ENCODE measurements around the gene NR4A2. TPM values are rescaled to one million over a fixed set of nuclear protein-coding genes. Genes with fewer than 3 reads are reported as not detected.
A peak's percentile ranks its signal among the peaks of the same experiment; 100 is the strongest.

Gene NR4A2
- total RNA-seq, 2 experiments from 2014 or later: 1.2 to 1.7 TPM

DNA sequence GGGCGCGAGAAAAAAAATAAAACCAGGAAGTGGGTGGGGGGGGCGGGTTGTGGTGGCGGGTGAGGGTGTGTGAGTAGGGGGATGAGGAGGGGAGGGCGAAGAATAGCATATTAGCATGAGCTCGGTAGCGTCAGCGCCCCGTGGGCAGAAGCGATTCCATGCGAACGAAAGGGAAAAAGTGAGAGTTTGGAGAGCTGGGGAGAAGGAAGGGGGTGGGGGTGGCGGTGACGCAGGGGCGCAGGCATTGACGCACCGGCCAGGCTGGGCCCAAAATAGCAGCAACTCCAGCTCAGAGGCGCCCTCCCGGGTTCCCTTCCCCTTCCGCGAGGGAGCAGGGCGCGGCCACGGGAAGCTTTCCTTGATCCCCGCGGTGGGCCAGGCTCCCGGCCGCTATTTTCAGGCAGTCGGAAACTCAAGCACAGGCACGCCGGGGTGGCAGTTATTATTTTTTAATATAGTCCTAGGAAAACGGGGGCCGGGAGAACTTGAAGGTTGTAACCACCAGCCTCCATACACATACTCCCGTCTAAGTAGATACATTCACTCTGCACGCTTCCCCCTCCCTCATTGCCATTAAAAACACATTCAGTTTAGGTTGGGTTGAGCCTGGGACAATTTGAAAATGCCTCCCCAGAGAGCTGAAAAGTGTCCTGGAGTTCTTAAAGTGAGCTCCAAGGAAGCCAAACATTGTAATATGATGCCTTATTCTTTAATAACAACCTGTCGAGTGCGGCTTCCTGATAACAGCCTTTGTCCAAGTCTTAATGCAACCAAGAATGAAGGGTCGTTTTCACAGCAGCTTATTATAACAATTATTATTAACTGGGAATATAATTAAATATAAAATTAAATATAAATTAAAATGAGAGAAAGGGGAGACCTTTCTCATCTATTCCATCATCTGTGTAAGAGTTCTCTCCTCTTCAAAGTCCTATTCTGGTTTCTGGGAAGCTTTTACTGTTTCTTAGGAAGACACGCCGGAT lies 2.3 kb upstream of the NR4A2 start:
- peak; percentile 70 for DNase-seq
- peaks cover 22% of the 10 kb centered on the region for H3K27me3 Mint-ChIP-seq
- H3K4me1 Mint-ChIP-seq: peaks cover 54% of the 10 kb centered on the region
- H3K36me3 Mint-ChIP-seq (ENCODE audit: low read depth): peaks cover 3% of the 10 kb centered on the region
- H3K9me3 Mint-ChIP-seq: no peaks in the 10 kb centered on the region
- ChIA-PET CTCF (interaction anchor here (0.6 to 2.4 kb wide), 20 partner anchors 7 to 849 kb away, joined by 3 to 12 read pairs (median 4); partner anchors contain the start of gene GPD2), POLR2A (interaction anchor here (0.6 to 1.3 kb wide), 4 partner anchors 8 to 205 kb away, joined by 3 to 6 read pairs (median 4); no protein-coding TSS in a partner anchor)
- H3K4me3 Mint-ChIP-seq: peak overlapping the region; percentile 88
- H3K27ac Mint-ChIP-seq: peak overlapping the region; percentile 91

DNA sequence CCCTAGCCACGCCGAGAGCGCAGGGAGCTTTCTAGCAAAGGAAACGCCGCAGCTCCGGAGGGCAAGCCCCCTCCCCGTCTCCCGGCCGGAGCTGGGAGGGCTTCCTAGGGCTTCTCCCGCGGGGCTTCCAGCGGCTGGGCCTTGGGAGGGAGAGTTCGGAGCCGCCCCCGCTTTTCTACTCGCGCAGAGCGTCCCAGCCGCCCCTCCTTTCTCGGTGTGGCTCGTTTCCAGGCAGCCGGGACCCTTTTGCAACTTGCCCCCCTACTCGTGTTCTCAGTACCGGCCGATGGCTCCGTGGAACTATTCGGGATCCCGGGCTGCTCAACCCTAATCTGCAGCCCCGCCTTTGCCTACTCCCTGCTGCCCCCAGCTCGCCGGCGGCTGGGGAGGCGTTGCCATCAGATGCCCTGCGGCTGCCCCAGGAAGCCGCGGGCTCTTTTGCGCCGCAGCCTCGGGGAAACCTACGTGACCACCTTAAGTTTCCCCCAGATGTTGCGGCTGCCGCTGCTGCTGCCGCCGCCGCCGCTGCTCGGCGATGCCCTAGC lies 1.5 kb upstream of the NR4A2 start:
- no peaks in the 10 kb centered on the region for H3K9me3 Mint-ChIP-seq
- POLR2A ChIA-PET: interaction anchor here (0.6 to 1.3 kb wide), 4 partner anchors 8 to 998 kb away, joined by 3 to 6 read pairs (median 3); no protein-coding TSS in a partner anchor
- H3K4me1 Mint-ChIP-seq: peaks cover 51% of the 10 kb centered on the region
- H3K36me3 Mint-ChIP-seq (ENCODE audit: low read depth): peaks cover 4% of the 10 kb centered on the region
- DNase-seq: peak; percentile 55
- H3K27ac Mint-ChIP-seq: peak overlapping the region; percentile 91
- peak overlapping the region; percentile 88 for H3K4me3 Mint-ChIP-seq
- CTCF ChIA-PET: interaction anchor here (0.7 to 2.4 kb wide), 12 partner anchors 9 to 253 kb away, joined by 3 to 12 read pairs (median 6); partner anchors contain the start of gene GPD2
- H3K27me3 Mint-ChIP-seq: peaks cover 26% of the 10 kb centered on the region

GRCh38 chr2:156333274-156333950 lies 891 bp upstream of the NR4A2 start:
- Mint-ChIP-seq H3K4me3 (peak overlapping the region; percentile 88), H3K27me3 (peaks cover 31% of the 10 kb centered on the region), H3K4me1 (peaks cover 45% of the 10 kb centered on the region), H3K9me3 (no peaks in the 10 kb centered on the region), H3K27ac (peak overlapping the region; percentile 91), H3K36me3 (ENCODE audit: low read depth) (peaks cover 4% of the 10 kb centered on the region)
- CTCF ChIA-PET: interaction anchor here (0.7 to 2.4 kb wide), 6 partner anchors 8 to 253 kb away, joined by 3 to 12 read pairs (median 6); no protein-coding TSS in a partner anchor
- DNase-seq: no peak
- POLR2A ChIA-PET: interaction anchor here (0.6 kb wide), 1 partner anchor 999 kb away, joined by 3 read pairs; no protein-coding TSS in a partner anchor

DNA sequence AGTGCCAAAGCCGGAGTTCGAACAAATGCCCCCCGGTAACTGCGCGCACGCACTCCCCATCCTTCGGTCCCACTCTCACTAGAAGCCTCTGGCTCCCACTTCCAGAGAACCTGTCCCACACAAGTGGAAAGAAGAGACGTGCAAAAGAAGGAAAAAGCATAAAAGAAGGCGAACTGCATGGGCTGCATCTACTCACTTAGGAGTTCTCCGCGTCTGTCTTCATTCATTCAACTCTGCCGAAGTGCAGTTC lies 312 bp downstream of the NR4A2 start:
- peaks cover 43% of the 10 kb centered on the region for H3K4me1 Mint-ChIP-seq
- H3K27me3 Mint-ChIP-seq: peaks cover 36% of the 10 kb centered on the region
- peaks cover 4% of the 10 kb centered on the region for H3K36me3 Mint-ChIP-seq (ENCODE audit: low read depth)
- POLR2A ChIA-PET: no interaction called here
- H3K9me3 Mint-ChIP-seq: no peaks in the 10 kb centered on the region
- DNase-seq: no peak
- CTCF ChIA-PET: interaction anchor here (1.3 kb wide), 1 partner anchor 8 kb away, joined by 4 read pairs; no protein-coding TSS in a partner anchor
- H3K4me3 Mint-ChIP-seq: peak overlapping the region; percentile 88
- peak overlapping the region; percentile 91 for H3K27ac Mint-ChIP-seq

DNA sequence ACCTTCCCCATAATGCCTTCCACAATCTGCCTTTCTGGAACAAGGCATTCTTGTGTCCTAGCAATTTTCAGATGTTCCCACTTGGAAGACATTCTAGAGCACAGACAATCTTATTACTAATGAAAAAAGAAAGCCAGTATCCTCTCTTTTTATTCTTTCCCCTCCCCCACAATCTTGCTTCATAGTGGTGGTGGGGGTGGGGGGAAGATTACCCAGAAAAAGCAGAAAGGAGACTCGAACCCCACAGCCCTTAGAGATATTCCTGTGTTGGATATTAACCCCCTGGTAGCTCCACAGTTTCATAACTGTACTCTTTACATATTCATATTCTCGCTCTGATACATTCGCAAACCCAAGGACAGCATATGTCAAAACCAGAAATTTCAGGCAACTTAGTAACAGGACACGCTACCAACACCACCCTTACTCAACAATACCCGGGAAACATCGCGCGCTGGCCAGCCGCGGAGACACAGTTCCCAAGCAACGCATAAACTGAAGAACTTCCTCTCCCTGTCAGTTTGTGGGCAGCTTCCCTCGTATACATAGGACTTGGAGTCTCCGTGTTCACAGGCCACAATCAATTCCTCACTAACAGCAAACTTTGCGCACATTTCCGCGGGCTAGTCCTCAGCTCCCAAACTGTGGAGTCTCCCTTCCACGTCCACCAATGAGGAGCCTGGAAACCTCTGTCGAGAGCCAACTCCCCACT lies 793 bp downstream of the NR4A2 start:
- peaks cover 43% of the 10 kb centered on the region for H3K4me1 Mint-ChIP-seq
- ChIA-PET CTCF (interaction anchor here (0.9 to 1.3 kb wide), 3 partner anchors 9 to 258 kb away, joined by 3 to 4 read pairs (median 3); no protein-coding TSS in a partner anchor), POLR2A (no interaction called here)
- no peaks in the 10 kb centered on the region for H3K9me3 Mint-ChIP-seq
- peak overlapping the region; percentile 88 for H3K4me3 Mint-ChIP-seq
- DNase-seq: peak; percentile 35
- peaks cover 4% of the 10 kb centered on the region for H3K36me3 Mint-ChIP-seq (ENCODE audit: low read depth)
- H3K27ac Mint-ChIP-seq: peak overlapping the region; percentile 91
- H3K27me3 Mint-ChIP-seq: peaks cover 39% of the 10 kb centered on the region

- Mint-ChIP-seq H3K9me3 (no peaks in the 10 kb centered on the region), H3K4me3 (no peak overlapping the region), H3K27me3 (peaks cover 53% of the 10 kb centered on the region), H3K4me1 (peaks cover 34% of the 10 kb centered on the region), H3K27ac (no peak overlapping the region), H3K36me3 (ENCODE audit: low read depth) (peaks cover 5% of the 10 kb centered on the region)
- CTCF ChIA-PET: interaction anchor here (1.3 to 1.4 kb wide), 2 partner anchors 240 to 260 kb away, joined by 3 read pairs; no protein-coding TSS in a partner anchor
- DNase-seq: no peak
- POLR2A ChIA-PET: interaction anchor here (0.7 kb wide), 1 partner anchor 72 kb away, joined by 3 read pairs; no protein-coding TSS in a partner anchor
Measured at GRCh38 chr2:156329927-156330726, 2.4 kb downstream of the NR4A2 start.

DNA sequence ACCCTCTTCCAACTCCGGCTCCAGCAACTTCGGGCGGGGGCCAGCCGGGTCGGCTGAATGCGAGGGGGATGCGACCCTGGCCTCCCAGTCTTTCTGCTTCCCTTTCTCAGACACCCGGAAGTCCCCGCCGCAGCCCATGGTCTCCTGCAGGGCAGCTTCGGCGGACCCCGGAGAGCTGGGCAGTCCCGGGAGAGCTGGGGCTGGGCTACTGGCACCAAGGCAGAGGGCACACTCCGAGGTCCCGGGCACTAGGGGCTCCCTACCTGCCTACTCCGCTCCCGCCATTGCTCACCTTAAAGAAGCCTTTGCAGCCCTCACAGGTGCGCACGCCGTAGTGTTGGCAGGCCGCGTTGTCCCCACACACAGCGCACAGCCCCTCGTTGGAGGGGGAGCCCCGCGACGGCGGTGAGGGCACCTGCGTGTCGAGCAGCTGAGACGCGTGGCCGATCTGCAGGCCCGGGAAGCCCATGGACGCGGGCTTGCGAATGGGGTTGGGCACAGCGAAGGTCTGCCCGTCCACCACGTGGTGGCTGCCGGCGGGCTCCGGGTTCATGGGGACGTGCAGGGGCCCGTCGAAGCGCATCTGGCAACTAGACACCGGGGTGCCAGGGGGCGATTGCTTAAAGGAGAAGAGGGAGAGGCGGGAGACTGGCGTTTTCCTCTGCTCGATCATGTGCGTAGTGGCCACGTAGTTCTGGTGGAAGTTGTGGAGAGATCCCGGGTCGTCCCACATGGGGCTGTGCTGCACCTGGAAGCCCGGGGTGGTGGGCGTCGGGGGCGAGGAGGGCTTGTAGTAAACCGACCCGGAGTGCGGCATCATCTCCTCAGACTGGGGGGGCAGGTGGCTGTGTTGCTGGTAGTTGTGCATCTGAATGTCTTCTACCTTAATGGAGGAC lies 3.2 kb downstream of the NR4A2 start:
- Mint-ChIP-seq H3K27ac (no peak overlapping the region), H3K36me3 (ENCODE audit: low read depth) (peaks cover 5% of the 10 kb centered on the region), H3K9me3 (no peaks in the 10 kb centered on the region), H3K4me3 (no peak overlapping the region), H3K27me3 (peaks cover 54% of the 10 kb centered on the region), H3K4me1 (peaks cover 27% of the 10 kb centered on the region)
- DNase-seq: no peak
- CTCF ChIA-PET: interaction anchor here (0.5 to 1.4 kb wide), 4 partner anchors 26 to 260 kb away, joined by 3 to 4 read pairs (median 3); no protein-coding TSS in a partner anchor
- POLR2A ChIA-PET: no interaction called here

- no peak overlapping the region for H3K4me3 Mint-ChIP-seq
- H3K27ac Mint-ChIP-seq: no peak overlapping the region
- peaks cover 65% of the 10 kb centered on the region for H3K27me3 Mint-ChIP-seq
- H3K4me1 Mint-ChIP-seq: peaks cover 22% of the 10 kb centered on the region
- CTCF ChIA-PET: no interaction called here
- no peak for DNase-seq
- peaks cover 5% of the 10 kb centered on the region for H3K36me3 Mint-ChIP-seq (ENCODE audit: low read depth)
- POLR2A ChIA-PET: no interaction called here
- no peaks in the 10 kb centered on the region for H3K9me3 Mint-ChIP-seq
Measured at GRCh38 chr2:156327835-156328695, 4.5 kb downstream of the NR4A2 start.

GRCh38 chr2:156326526-156327095 lies 5.9 kb downstream of the NR4A2 start:
- DNase-seq: no peak
- ChIA-PET CTCF (no interaction called here), POLR2A (no interaction called here)
- Mint-ChIP-seq H3K27ac (no peak overlapping the region), H3K36me3 (ENCODE audit: low read depth) (peaks cover 5% of the 10 kb centered on the region), H3K9me3 (no peaks in the 10 kb centered on the region), H3K27me3 (peaks cover 74% of the 10 kb centered on the region), H3K4me3 (no peak overlapping the region), H3K4me1 (peaks cover 26% of the 10 kb centered on the region)
